Stimulated activated CD4-positive, alpha-beta T cell treated with anti-CD3 and anti-CD28 coated beads, Interleukin-4, amount 100 ng/mL, for 48 hours (primary cell): ENCODE data around the gene ZNF629.
"Not testable (repeated sequence)": the region's sequence is repeated elsewhere in the genome, so short reads cannot be mapped to it uniquely, and the experiment has no call there.

Experiments used
- DNase-seq, 2 donors: peaks; one replicate each; pipeline ENCODE4 v3.0.0-alpha.2; 2020; ENCODE audit warnings: low read depth in 2 of 2

Gene ZNF629

GRCh38 chr16:30786936-30787612 lies at the start of gene ZNF629:
ZNF629 (minus strand) TSS chr16:30787205; CDS start chr16:30784482, 2,723 bp downstream.
- DNase-seq: no peak

- DNase-seq: no peak
Measured at GRCh38 chr16:30834130-30834740, 47.2 kb upstream of the ZNF629 start.

- no peak for DNase-seq
Measured at GRCh38 chr16:30830072-30830417, 43.0 kb upstream of the ZNF629 start.

GRCh38 chr16:30829130-30830071 lies 42.4 kb upstream of the ZNF629 start:
- DNase-seq: no peak

GRCh38 chr16:30821891-30822290 lies 34.9 kb upstream of the ZNF629 start:
- DNase-seq: no peak

GRCh38 chr16:30821441-30821840 lies 34.4 kb upstream of the ZNF629 start:
- DNase-seq: not testable (repeated sequence)

GRCh38 chr16:30820952-30821421 lies 34.0 kb upstream of the ZNF629 start:
- DNase-seq: no peak

- no peak for DNase-seq
Measured at GRCh38 chr16:30816769-30817168, 29.8 kb upstream of the ZNF629 start.

- no peak for DNase-seq
Measured at GRCh38 chr16:30813821-30814189, 26.8 kb upstream of the ZNF629 start.

- not testable (repeated sequence) for DNase-seq
Measured at GRCh38 chr16:30809675-30810074, 22.7 kb upstream of the ZNF629 start.

GRCh38 chr16:30808890-30809426 lies 22.0 kb upstream of the ZNF629 start:
- not testable (repeated sequence) for DNase-seq

- DNase-seq: no peak
Measured at GRCh38 chr16:30808146-30808545, 21.1 kb upstream of the ZNF629 start.

- peak in 1 of 2 donors; percentile 36 for DNase-seq
Measured at GRCh38 chr16:30805370-30806169, 18.6 kb upstream of the ZNF629 start.

GRCh38 chr16:30805056-30805369 lies 18.0 kb upstream of the ZNF629 start:
- DNase-seq: no peak

- no peak for DNase-seq
Measured at GRCh38 chr16:30802936-30803335, 15.9 kb upstream of the ZNF629 start.

- DNase-seq: no peak
Measured at GRCh38 chr16:30797670-30798309, 10.8 kb upstream of the ZNF629 start.

- DNase-seq: no peak
Measured at GRCh38 chr16:30794634-30795033, 7.6 kb upstream of the ZNF629 start.

- no peak for DNase-seq
Measured at GRCh38 chr16:30793508-30794069, 6.6 kb upstream of the ZNF629 start.

- DNase-seq: no peak
Measured at GRCh38 chr16:30787613-30788378, 791 bp upstream of the ZNF629 start.
